ENCODE data around the gene FOCAD. TPM values are rescaled to one million over a fixed set of nuclear protein-coding genes. Genes with fewer than 3 reads are reported as not detected.

The FOCAD gene
- total and polyA plus RNA-seq, 2 donors (not counting 1 experiment from before 2014, with no cell fraction given): 4.0 to 10.1 TPM

GRCh38 chr9:21030389-21031035 is 346.5 kb downstream of the FOCAD start:
- Mint-ChIP-seq H3K4me1 (peaks cover 6% of the 10 kb centered on the region), H3K9me3 (ENCODE audit: insufficient read depth) (no peaks in the 10 kb centered on the region), H3K27ac (no peak overlapping the region), H3K27me3 (no peaks in the 10 kb centered on the region), H3K4me3 (no peak overlapping the region)
- intact Hi-C loops (cut with micrococcal nuclease): loop anchor here (5.0 to 10.0 kb wide), 3 partner anchors 64 to 408 kb away; partner anchors contain the start of genes FOCAD and MLLT3
- ChIA-PET CTCF (interaction anchor here (0.6 to 1.4 kb wide), 5 partner anchors 47 to 978 kb away, joined by 3 to 7 read pairs (median 4); partner anchors contain the start of gene IFNB1), POLR2A (no interaction called here)
- 25% methylated on average over 1 of the region's 5 CpGs for WGBS (ENCODE audit: insufficient coverage)
- H3K27ac ChIP-seq (ENCODE audit: low read length in 2 of 2): peak overlapping the region; percentile 79 to 85
- peak overlapping the region; percentile 86 for H2AFZ ChIP-seq (ENCODE audit: insufficient read depth, low read depth, low read length, poor library complexity, severe bottlenecking)
- H3K79me2 ChIP-seq (ENCODE audit: control insufficient read depth, insufficient read depth, low read length): peaks cover 3% of the 10 kb centered on the region
- H3K4me1 ChIP-seq (ENCODE audit: control insufficient read depth in 2 of 2, insufficient read depth in 2 of 2, low read length in 2 of 2): peaks cover 11 to 13% of the 10 kb centered on the region in 2 donors
- peaks cover 2 to 6% of the 10 kb centered on the region in 2 experiments for H3K36me3 ChIP-seq (replicated peaks in 1 of 2; ENCODE audit: control extremely low read depth in 1 of 2, control insufficient read depth in 1 of 2, extremely low read depth in 1 of 2, insufficient read depth in 2 of 2, low read length in 1 of 2)
- H3K9ac ChIP-seq (ENCODE audit: low read length): peak overlapping the region; percentile 67
- peak overlapping the region; percentile 71 for H3K4me2 ChIP-seq (replicated peaks; ENCODE audit: low read depth, low read length, poor library complexity, severe bottlenecking)
- ATAC-seq (ENCODE audit: low read depth): peak; percentile 45
- no peaks in the 10 kb centered on the region for H4K20me1 ChIP-seq (ENCODE audit: control insufficient read depth, insufficient read depth, low read length, poor library complexity, severe bottlenecking)
- H3K27me3 ChIP-seq (replicated peaks in 1 of 4; ENCODE audit: control extremely low read depth in 1 of 4, control insufficient read depth in 3 of 4, insufficient read depth in 4 of 4, low read length in 3 of 4): no peaks in the 10 kb centered on the region
- peak overlapping the region; percentile 56 to 79 (median 64) for H3K4me3 ChIP-seq (ENCODE audit: control extremely low read depth in 1 of 5, extremely low read depth in 1 of 5, insufficient read depth in 1 of 5, low read depth in 2 of 5, low read length in 4 of 5)
- H3K9me3 ChIP-seq (ENCODE audit: control extremely low read depth in 1 of 3, control insufficient read depth in 2 of 3, insufficient read depth in 1 of 3, low read length in 2 of 3): no peaks in the 10 kb centered on the region
- TF ChIP-seq EZH2 (IDR thresholded peaks at IDR 0.05; ENCODE audit: borderline replicate concordance, insufficient read depth, low read depth, low read length, poor library complexity, severe bottlenecking): no peak
- no peak for TF ChIP-seq CTCF (IDR thresholded peaks at IDR 0.05)
- DNase-seq: peak; percentile 44
